ENCODE data around the gene KLHL3. TPM values are rescaled to one million over a fixed set of nuclear protein-coding genes. Genes with fewer than 3 reads are reported as not detected.

Gene KLHL3
- total RNA-seq, 1 donor from 2014 or later: 3.5 TPM

GRCh38 chr5:137611794-137612435, 124.0 kb downstream of the KLHL3 start:
- no peak for DNase-seq (ENCODE audit: low spot score)

DNA sequence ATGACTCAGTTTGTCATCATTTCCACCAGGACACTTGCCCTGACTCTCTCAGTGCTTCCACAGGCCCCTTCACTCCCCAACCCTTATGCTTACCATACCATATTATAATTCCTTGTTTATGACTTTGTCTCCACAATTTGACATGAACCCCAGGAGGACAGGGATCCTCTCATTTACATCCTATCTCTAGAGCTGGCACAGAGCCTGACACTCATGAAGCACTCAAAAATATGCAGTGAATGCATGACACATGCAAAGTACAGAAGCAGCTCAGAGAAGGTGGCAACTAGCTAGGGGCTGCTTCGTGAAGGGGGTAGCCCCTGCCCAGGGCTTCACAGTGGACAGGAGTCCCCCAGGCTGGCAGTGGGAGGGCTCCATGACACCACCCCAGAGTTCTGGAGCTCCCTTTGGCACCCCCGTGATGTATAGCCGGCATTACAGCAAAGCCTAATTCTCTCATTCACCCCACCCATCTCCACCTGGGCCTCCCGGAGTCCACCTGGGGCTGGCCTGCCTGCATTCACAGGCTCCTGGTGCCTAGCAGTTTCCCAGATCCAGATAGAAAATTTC, 124.8 kb downstream of the KLHL3 start:
- no peak for DNase-seq (ENCODE audit: low spot score)

DNA sequence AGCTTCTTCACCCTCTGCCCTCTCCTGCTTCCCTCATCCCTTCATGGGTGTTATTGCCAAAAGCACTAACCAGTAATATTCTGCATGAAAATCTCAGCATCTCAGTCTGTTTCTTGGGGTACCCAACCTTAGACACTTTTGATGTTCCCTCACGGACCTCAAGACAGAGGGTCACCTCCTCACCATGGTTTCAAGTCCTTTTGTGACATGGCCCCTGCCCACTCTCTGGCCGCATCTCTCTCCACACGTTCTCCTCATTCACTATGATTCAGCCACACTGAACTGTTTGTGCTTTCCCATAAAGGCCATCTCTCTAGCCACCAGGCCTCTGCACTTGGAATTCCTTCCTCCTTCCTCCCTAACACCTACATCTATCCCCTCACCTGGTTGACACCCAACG, 125.3 kb downstream of the KLHL3 start:
- DNase-seq (ENCODE audit: low spot score): no peak

DNA sequence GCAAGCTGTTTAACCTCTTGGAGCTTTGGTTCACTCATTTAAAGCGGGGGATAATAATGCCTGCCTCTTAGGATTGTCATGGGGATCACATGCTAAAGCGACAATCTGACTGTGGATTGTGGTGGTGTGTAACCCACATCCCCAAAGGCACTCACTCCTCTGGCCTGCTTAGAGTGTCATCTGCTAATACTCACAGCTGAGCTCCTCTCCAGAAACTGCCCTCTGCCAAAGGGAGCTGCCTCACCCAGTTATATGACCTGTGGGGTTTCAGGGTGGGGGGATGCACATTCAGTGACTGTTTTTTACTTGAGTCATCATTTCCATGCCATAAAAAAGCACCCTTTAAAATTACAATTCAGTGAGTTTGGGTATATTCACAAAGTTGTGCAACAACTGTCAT, 126.8 kb downstream of the KLHL3 start:
- no peak for DNase-seq (ENCODE audit: low spot score)

GRCh38 chr5:137607771-137608170, 128.1 kb downstream of the KLHL3 start:
- no peak for DNase-seq (ENCODE audit: low spot score)

DNA sequence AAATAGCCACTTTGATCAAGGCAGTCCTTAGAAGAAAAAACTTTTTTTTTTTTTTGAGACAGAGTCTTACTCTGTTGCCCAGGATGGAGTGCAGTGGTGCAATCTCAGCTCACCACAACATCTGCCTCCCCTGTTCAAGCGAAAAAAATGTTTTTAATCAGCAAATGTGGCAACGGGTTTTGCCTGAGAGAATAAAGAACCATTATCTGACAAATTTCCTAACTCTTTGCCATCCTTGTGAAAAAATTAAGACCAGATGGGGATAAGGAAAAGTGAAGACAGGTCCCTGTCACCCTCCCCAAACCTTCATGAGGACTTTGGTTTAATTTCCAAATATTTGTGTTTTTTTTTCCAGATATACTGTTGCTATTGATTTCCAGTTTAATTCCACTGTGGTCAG, 129.5 kb downstream of the KLHL3 start:
- no peak for DNase-seq (ENCODE audit: low spot score)

GRCh38 chr5:137605411-137605810, 130.5 kb downstream of the KLHL3 start:
- no peak for DNase-seq (ENCODE audit: low spot score)

DNA sequence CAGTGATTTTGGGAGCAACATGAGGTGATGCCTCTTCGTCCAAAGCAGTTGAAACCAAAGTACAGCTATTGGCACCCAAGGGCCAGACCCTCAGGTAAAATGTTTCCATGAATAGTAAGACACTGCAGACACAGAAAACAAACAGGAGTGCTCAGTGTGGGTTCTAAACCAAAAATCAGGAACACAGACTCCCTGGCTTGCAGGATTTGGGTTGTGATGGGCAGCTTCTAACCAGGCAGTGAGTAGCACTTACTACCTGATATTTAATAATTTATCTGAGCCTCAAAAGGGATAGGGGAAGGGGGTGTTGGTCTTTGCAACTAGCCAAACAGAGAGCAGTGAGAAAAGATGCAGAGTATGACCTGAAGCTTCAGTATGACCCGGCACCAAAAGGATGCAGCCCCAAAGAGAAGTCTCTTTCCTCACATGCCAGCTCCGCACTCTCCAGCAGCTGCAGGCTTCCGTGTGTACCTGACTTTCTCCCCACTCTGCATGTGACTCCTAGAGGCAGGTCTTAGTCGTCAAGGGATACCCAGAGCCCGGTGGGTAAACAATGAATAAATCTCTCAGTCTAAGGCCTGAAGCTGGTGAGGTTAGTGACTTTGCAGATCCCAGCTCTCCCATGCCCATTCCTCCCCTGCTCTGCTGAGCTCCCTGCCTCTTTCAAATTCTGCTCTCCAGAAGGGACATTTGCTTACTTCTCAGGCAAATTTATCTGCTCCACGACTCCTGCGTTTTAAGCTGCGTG, 131.4 kb downstream of the KLHL3 start:
- DNase-seq (ENCODE audit: low spot score): no peak

DNA sequence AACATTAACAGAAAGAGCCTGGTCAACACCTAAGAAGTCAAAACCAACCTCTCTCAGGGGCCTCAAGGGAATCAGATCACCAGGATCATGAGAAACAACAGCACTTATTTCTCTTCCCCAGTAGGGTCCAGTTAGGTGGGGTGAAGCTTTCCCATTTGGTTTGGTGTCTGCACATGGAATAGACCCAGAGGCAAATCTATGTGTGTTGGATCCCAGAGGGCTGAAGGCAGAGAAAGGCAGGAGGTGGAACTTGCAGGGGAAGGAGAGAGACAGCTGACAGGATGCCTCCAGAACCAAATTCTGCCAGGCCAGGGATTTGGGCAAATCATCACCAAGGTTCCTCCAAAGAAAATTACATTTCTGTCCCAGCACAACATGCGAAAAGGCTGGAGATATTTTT, 132.0 kb downstream of the KLHL3 start:
- DNase-seq (ENCODE audit: low spot score): no peak

- no peak for DNase-seq (ENCODE audit: low spot score)
These were observed 132.5 kb downstream of the KLHL3 start for GRCh38 chr5:137603356-137603755.

- DNase-seq (ENCODE audit: low spot score): no peak
These were observed 133.1 kb downstream of the KLHL3 start for GRCh38 chr5:137602721-137603273.

GRCh38 chr5:137600721-137601360, 135.0 kb downstream of the KLHL3 start:
- no peak for DNase-seq (ENCODE audit: low spot score)

GRCh38 chr5:137599457-137599856, 136.4 kb downstream of the KLHL3 start:
- no peak for DNase-seq (ENCODE audit: low spot score)

DNA sequence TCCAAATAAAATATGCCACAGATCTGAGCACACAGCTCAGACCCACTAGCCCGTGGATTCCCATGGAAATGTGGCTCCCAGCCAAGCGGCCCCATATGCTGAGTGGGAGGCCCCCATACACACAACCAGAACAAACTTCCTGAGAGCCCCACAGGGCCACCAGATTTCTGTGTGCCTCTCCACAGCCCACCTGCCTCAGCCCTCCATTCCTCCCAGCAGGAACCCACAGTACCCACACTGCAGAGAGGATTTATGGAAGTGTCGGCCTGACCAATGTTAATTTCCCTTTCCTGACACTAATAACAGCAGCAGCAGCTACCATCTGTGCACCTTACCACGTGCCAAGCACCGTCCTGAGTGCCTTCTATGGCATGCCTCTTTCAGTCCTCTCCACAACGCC, 137.5 kb downstream of the KLHL3 start:
- DNase-seq (ENCODE audit: low spot score): no peak

GRCh38 chr5:137596941-137597340, 138.9 kb downstream of the KLHL3 start:
- no peak for DNase-seq (ENCODE audit: low spot score)

- DNase-seq (ENCODE audit: low spot score): no peak
These were observed 140.4 kb downstream of the KLHL3 start for GRCh38 chr5:137595396-137596079.

- DNase-seq (ENCODE audit: low spot score): no peak
These were observed 141.2 kb downstream of the KLHL3 start for GRCh38 chr5:137594717-137595116.

DNA sequence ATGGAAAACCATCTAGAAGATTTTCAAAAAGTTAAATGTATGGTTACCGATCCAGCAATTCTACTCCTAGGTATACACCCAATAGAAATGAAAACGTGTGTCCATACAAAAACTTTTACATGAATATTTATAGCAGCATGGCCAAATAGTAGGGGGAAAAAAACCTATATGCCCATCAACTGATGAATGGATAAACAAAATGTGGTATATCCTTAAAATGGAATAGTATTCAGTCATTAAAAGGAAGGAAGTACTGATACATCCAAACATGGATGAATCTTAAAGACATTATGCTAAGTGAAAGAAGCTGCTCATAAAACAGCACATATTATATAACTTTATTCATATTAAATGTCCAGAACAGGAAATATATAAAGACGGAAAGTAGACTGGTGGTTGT, 143.6 kb downstream of the KLHL3 start:
- no peak for DNase-seq (ENCODE audit: low spot score)

DNA sequence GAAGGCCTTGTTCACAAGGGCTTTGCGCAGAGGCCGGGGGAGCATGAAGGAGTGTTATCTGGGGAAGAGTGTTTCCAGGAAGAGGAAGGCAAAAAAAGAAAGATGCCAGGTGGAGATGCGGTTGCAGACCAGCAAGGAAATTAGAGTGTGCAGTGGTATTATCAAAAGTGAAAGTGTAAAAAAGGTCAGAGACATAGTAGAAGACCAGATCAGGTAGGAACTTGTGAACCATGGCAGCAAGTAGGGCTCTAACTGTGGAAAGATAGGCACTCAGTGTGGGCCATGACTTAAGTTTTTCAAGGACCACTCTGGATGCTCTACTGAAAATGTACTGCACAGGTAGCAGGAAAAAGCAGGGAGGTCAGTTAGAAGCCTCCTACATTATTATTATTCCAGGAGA, 146.7 kb downstream of the KLHL3 start:
- no peak for DNase-seq (ENCODE audit: low spot score)

DNA sequence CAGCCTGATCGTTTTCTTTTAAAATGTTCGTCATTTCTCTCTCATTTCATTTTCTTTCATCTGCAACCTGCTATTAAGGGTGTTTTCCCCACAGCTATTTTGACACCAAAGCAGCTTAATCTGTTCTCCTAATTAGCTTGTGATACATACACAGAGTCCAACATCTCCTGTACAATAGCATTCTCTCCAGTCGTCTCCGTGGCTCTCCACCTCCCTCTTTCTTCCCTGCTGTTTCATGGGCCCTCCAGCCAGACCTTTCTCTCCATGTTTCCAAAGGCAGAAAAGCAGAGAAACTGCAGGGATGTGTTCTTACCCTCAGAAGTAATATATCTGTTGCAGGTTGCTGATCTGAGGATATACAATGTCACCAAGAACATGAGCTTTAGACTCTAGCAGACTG, 148.0 kb downstream of the KLHL3 start:
- DNase-seq (ENCODE audit: low spot score): no peak

DNA sequence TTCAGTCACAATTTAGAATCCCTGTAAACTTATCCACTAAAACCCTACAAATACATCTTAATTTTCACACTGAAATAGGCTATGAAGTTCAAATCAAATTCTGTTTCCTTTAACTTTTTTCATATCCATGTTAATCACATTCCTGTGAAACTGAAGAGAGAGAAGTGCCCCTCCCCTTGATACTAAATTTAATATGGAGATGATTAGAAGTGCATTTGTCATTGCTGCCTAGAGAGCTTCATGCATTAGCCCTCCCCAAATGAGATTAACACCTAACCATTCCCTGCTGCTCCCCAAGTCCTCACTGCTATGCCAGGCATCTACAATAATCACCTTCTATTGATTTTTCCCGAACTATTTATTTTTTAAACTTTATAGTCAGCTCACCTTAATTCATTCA, 151.6 kb downstream of the KLHL3 start:
- no peak for DNase-seq (ENCODE audit: low spot score)

Measured in mesenteric fat pad (tissue), 1 donor.